ENCODE results near the gene GLIPR2. TPM values are rescaled to one million over a fixed set of nuclear protein-coding genes. Genes with fewer than 3 reads are reported as not detected.
A peak's percentile ranks its signal among the peaks of the same experiment; 100 is the strongest.
"Not testable (repeated sequence)": the region's sequence is repeated elsewhere in the genome, so short reads cannot be mapped to it uniquely, and the experiment has no call there.

The GLIPR2 gene
- polyA plus RNA-seq, 2 donors = 3.7 to 8.0 TPM

DNA sequence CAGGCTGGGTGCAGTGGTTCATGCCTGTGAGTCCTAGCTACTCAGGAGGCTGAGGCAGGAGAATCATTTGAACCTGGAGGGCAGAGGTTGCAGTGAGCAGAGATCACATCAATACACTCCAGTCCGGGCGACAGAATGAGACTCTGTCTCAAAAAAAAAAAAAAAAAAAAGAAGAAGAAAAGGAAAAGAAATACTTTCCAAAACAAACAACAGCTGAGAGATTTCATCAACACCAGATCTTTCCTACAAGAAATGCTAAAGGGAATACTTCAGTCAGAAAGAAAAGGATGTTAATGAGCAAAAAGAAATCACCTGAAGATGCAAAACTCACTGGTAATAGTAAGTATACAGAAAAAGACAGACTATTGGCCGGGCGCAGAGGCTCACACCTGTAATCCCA lies 41.0 kb downstream of the GLIPR2 start:
- H3K27me3 ChIP-seq (ENCODE audit: control insufficient read depth in 1 of 2, insufficient read depth in 2 of 2, low read length in 2 of 2) = no peaks in the 10 kb centered on the region
- no peaks in the 10 kb centered on the region for H3K36me3 ChIP-seq (ENCODE audit: control insufficient read depth in 2 of 2, insufficient read depth in 2 of 2, low read length in 1 of 2)
- no peak overlapping the region for H3K4me3 ChIP-seq (ENCODE audit: low read depth in 1 of 2, low read length in 2 of 2)
- H3K9me3 ChIP-seq (ENCODE audit: control insufficient read depth in 2 of 2, insufficient read depth in 1 of 2, low read depth in 1 of 2, low read length in 1 of 2) = no peaks in the 10 kb centered on the region
- no peak overlapping the region for H3K27ac ChIP-seq (ENCODE audit: low read depth in 2 of 2, low read length in 1 of 2)
- whole genome bisulfite sequencing, 2 donors = 73 to 79% methylated on average over 4 of the region's 4 CpGs
- no peaks in the 10 kb centered on the region for H3K4me1 ChIP-seq (ENCODE audit: control insufficient read depth in 2 of 2, insufficient read depth in 2 of 2, low read length in 1 of 2)

DNA sequence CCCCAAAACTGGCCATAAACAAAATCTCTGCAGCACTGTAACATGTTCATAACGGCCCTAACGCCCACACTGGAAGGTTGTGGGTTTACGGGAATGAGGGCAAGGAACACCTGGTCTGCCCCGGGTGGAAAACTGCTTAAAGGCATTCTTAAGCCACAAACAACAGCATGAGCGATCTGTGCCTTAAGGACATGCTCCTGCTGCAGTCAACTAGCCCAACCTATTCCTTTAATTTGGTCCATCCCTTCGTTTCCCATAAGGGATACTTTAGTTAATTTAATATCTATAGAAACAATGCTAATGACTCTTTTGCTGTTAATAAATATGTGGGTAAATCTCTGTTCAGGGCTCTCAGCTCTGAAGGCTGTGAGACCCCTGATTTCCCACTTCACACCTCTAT lies 43.7 kb downstream of the GLIPR2 start:
- H3K27ac ChIP-seq (ENCODE audit: low read depth in 2 of 2, low read length in 1 of 2); H3K9me3 ChIP-seq (ENCODE audit: control insufficient read depth in 2 of 2, insufficient read depth in 1 of 2, low read depth in 1 of 2, low read length in 1 of 2); H3K36me3 ChIP-seq (ENCODE audit: control insufficient read depth in 2 of 2, insufficient read depth in 2 of 2, low read length in 1 of 2); H3K4me1 ChIP-seq (ENCODE audit: control insufficient read depth in 2 of 2, insufficient read depth in 2 of 2, low read length in 1 of 2); H3K4me3 ChIP-seq (ENCODE audit: low read depth in 1 of 2, low read length in 2 of 2); H3K27me3 ChIP-seq (ENCODE audit: control insufficient read depth in 1 of 2, insufficient read depth in 2 of 2, low read length in 2 of 2): not testable (repeated sequence)
- 82 to 91% methylated on average over 6 of the region's 6 CpGs for WGBS, 2 donors

DNA sequence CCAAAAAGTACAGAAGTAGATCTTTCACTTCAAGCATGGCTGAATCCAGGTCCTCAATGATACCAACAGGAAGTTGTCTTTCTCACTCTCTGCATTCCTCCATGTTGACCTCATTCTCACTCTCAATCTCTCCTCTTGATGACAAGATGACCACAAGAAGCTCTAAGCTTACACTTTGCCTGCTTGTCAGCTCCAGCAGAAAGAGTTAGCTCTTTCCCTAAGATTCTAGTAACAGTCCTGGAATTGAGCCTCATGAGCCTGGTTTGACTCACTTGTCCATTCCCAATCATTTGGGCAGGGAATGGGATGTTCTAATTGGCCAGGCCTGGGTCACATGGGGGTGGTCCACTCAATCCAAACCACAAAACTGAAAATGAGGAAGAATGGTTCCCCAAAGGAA lies 50.9 kb downstream of the GLIPR2 start:
- no peaks in the 10 kb centered on the region for H3K27me3 ChIP-seq (ENCODE audit: control insufficient read depth in 1 of 2, insufficient read depth in 2 of 2, low read length in 2 of 2)
- H3K4me1 ChIP-seq (ENCODE audit: control insufficient read depth in 2 of 2, insufficient read depth in 2 of 2, low read length in 1 of 2) = peaks cover 3 to 4% of the 10 kb centered on the region in 2 donors
- H3K36me3 ChIP-seq (ENCODE audit: control insufficient read depth in 2 of 2, insufficient read depth in 2 of 2, low read length in 1 of 2) = no peaks in the 10 kb centered on the region
- no peak overlapping the region for H3K27ac ChIP-seq (ENCODE audit: low read depth in 2 of 2, low read length in 1 of 2)
- no peak overlapping the region for H3K4me3 ChIP-seq (ENCODE audit: low read depth in 1 of 2, low read length in 2 of 2)
- H3K9me3 ChIP-seq (ENCODE audit: control insufficient read depth in 2 of 2, insufficient read depth in 1 of 2, low read depth in 1 of 2, low read length in 1 of 2) = no peaks in the 10 kb centered on the region

DNA sequence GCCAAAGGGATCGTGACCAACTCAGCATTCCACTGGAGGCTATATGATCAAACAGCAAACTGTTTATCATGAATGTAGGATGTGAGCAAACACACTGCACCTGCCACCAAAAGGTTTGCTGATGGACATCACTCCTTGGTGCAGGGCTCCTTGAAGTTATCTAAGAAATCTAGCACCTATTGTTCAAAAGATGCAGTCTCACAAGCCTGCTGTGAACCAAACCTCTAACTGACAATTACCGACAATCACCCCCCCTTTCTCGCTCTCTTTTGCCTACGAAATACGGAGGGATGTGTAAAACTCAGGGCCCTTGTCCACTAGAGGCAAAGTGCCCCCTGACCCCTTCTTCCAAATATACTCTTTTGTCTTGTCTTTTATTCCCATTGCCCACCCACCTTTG lies 51.7 kb downstream of the GLIPR2 start:
- 82% methylated on average over 5 of the region's 5 CpGs for WGBS, 2 donors
- Histone ChIP-seq H3K27ac (ENCODE audit: low read depth in 2 of 2, low read length in 1 of 2) (no peak overlapping the region), H3K27me3 (ENCODE audit: control insufficient read depth in 1 of 2, insufficient read depth in 2 of 2, low read length in 2 of 2) (no peaks in the 10 kb centered on the region), H3K36me3 (ENCODE audit: control insufficient read depth in 2 of 2, insufficient read depth in 2 of 2, low read length in 1 of 2) (no peaks in the 10 kb centered on the region), H3K9me3 (ENCODE audit: control insufficient read depth in 2 of 2, insufficient read depth in 1 of 2, low read depth in 1 of 2, low read length in 1 of 2) (no peaks in the 10 kb centered on the region), H3K4me1 (ENCODE audit: control insufficient read depth in 2 of 2, insufficient read depth in 2 of 2, low read length in 1 of 2) (peaks cover 3 to 4% of the 10 kb centered on the region in 2 donors), H3K4me3 (ENCODE audit: low read depth in 1 of 2, low read length in 2 of 2) (no peak overlapping the region)

DNA sequence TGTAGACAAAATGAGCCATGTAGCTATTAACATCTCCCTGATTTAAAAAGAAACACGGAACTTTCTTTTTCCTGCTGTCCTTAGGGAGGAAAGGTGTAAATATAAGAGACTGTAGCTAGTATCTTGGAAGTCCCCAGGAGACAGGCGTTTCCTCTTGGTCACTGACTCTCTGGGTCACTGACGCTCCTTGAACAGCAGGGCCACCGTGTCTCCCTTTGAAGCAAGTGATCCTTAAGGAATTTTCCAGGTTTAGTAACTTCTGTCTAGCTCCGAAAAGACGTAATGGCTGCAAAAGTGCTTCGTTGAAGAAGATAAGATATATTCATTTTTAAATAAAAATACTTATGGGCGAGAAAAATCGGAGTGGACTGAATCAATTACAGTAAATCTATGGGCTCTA lies 53.4 kb downstream of the GLIPR2 start:
- no peak overlapping the region for H3K27ac ChIP-seq (ENCODE audit: low read depth in 2 of 2, low read length in 1 of 2)
- H3K4me1 ChIP-seq (ENCODE audit: control insufficient read depth in 2 of 2, insufficient read depth in 2 of 2, low read length in 1 of 2) = peaks cover 4 to 8% of the 10 kb centered on the region in 2 donors
- peaks cover 0 to 2% of the 10 kb centered on the region in 2 donors for H3K36me3 ChIP-seq (ENCODE audit: control insufficient read depth in 2 of 2, insufficient read depth in 2 of 2, low read length in 1 of 2)
- peak overlapping the region in 1 of 2 donors; percentile 98 for H3K4me3 ChIP-seq (ENCODE audit: low read depth in 1 of 2, low read length in 2 of 2)
- WGBS, 2 donors = 11% methylated on average over 9 of the region's 9 CpGs
- no peaks in the 10 kb centered on the region for H3K27me3 ChIP-seq (ENCODE audit: control insufficient read depth in 1 of 2, insufficient read depth in 2 of 2, low read length in 2 of 2)
- H3K9me3 ChIP-seq (ENCODE audit: control insufficient read depth in 2 of 2, insufficient read depth in 1 of 2, low read depth in 1 of 2, low read length in 1 of 2) = no peaks in the 10 kb centered on the region

DNA sequence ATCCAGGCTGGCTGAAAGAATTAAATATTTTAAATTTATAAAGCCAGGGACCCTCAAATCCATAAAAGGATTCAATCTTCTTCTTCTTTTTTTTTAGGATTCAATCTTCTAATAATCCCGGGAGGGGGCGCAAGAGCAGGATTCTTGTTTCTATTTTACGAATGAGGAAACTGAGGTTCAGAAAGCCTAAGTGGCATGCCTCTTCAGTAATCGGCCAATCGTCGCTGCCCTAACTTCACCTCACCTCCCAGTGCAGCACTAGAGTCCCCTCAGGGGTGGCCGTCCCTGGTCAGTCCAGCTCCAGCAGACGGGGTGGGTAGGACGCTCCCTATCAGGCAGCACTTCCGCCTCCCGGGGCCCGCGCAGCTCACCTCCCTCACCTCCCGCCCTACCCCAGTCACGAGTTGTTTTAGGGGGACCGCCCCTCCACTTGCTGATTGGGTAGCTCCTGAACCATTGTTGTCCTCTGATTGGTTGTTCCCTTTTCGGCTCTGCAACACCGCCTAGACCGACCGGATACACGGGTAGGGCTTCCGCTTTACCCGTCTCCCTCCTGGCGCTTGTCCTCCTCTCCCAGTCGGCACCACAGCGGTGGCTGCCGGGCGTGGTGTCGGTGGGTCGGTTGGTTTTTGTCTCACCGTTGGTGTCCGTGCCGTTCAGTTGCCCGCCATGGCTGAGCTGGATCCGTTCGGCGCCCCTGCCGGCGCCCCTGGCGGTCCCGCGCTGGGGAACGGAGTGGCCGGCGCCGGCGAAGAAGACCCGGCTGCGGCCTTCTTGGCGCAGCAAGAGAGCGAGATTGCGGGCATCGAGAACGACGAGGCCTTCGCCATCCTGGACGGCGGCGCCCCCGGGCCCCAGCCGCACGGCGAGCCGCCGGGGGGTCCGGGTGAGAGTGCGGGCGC lies 54.1 kb downstream of the GLIPR2 start, which contains the start of gene CLTA:
Gene CLTA, plus strand, starts transcription at position 534 of the 902 bp plus-strand sequence. Its CDS starts 136 bp downstream, at position 670.
- 0% methylated on average over 66 to 68 of the region's 68 CpGs for WGBS, 2 donors
- Histone ChIP-seq H3K9me3 (ENCODE audit: control insufficient read depth in 2 of 2, insufficient read depth in 1 of 2, low read depth in 1 of 2, low read length in 1 of 2) (no peaks in the 10 kb centered on the region), H3K27me3 (ENCODE audit: control insufficient read depth in 1 of 2, insufficient read depth in 2 of 2, low read length in 2 of 2) (no peaks in the 10 kb centered on the region), H3K27ac (ENCODE audit: low read depth in 2 of 2, low read length in 1 of 2) (peak within 1 kb of the TSS; percentile 92 to 98), H3K4me1 (ENCODE audit: control insufficient read depth in 2 of 2, insufficient read depth in 2 of 2, low read length in 1 of 2) (peaks cover 4 to 8% of the 10 kb centered on the region in 2 donors), H3K36me3 (ENCODE audit: control insufficient read depth in 2 of 2, insufficient read depth in 2 of 2, low read length in 1 of 2) (peaks cover 0 to 2% of the 10 kb centered on the region in 2 donors), H3K4me3 (ENCODE audit: low read depth in 1 of 2, low read length in 2 of 2) (peak within 1 kb of the TSS; percentile 83 to 98)

DNA sequence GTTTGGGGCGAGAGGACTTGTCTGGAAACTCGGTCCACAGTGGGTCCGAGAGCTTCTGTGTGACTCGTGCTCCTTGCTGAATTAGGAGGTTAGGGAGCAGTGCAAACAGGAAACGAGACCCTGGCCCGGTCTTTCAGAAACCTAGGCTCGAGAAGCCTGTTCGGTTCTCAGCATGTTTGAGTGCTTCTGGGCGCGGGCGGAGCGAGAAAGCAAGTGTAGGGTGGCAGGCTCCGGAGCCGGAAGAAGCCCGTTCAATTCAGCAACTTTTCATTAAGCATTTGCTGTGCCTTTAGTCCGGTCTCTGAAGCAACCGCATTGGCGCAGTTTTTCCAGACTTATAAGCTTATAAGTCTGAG lies 54.7 kb downstream of the GLIPR2 start:
- Histone ChIP-seq H3K4me1 (ENCODE audit: control insufficient read depth in 2 of 2, insufficient read depth in 2 of 2, low read length in 1 of 2) (peaks cover 4 to 8% of the 10 kb centered on the region in 2 donors), H3K27ac (ENCODE audit: low read depth in 2 of 2, low read length in 1 of 2) (peak overlapping the region; percentile 91 to 92), H3K9me3 (ENCODE audit: control insufficient read depth in 2 of 2, insufficient read depth in 1 of 2, low read depth in 1 of 2, low read length in 1 of 2) (no peaks in the 10 kb centered on the region), H3K27me3 (ENCODE audit: control insufficient read depth in 1 of 2, insufficient read depth in 2 of 2, low read length in 2 of 2) (no peaks in the 10 kb centered on the region), H3K36me3 (ENCODE audit: control insufficient read depth in 2 of 2, insufficient read depth in 2 of 2, low read length in 1 of 2) (peaks cover 0 to 2% of the 10 kb centered on the region in 2 donors), H3K4me3 (ENCODE audit: low read depth in 1 of 2, low read length in 2 of 2) (peak overlapping the region; percentile 83 to 98)
- 0 to 1% methylated on average over 18 of the region's 18 CpGs for WGBS, 2 donors

DNA sequence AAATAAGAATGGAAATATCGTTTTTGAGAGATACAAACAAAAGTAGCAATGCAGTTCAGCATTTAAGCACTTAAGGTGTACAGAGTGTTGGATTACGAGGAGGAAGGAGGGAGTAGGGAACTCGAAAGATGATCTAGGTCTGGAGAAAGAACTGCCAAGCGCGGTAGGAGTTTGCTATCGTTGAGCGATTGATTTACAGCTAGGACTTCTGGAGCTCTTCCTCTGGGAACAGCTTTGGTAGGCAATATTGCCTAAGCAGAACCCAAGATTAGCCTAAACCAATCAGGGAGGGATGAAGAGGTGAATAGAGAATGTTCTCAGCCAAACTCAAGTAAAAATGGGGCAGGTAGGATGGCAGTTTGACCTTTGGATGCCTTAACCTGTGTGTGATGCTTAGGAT lies 55.2 kb downstream of the GLIPR2 start:
- 1 to 2% methylated on average over 7 of the region's 7 CpGs for WGBS, 2 donors
- H3K4me1 ChIP-seq (ENCODE audit: control insufficient read depth in 2 of 2, insufficient read depth in 2 of 2, low read length in 1 of 2) = peaks cover 4 to 8% of the 10 kb centered on the region in 2 donors
- no peaks in the 10 kb centered on the region for H3K27me3 ChIP-seq (ENCODE audit: control insufficient read depth in 1 of 2, insufficient read depth in 2 of 2, low read length in 2 of 2)
- H3K4me3 ChIP-seq (ENCODE audit: low read depth in 1 of 2, low read length in 2 of 2) = peak overlapping the region; percentile 83 to 98
- H3K36me3 ChIP-seq (ENCODE audit: control insufficient read depth in 2 of 2, insufficient read depth in 2 of 2, low read length in 1 of 2) = peaks cover 0 to 2% of the 10 kb centered on the region in 2 donors
- H3K27ac ChIP-seq (ENCODE audit: low read depth in 2 of 2, low read length in 1 of 2) = peak overlapping the region in 1 of 2 donors; percentile 92
- no peaks in the 10 kb centered on the region for H3K9me3 ChIP-seq (ENCODE audit: control insufficient read depth in 2 of 2, insufficient read depth in 1 of 2, low read depth in 1 of 2, low read length in 1 of 2)

DNA sequence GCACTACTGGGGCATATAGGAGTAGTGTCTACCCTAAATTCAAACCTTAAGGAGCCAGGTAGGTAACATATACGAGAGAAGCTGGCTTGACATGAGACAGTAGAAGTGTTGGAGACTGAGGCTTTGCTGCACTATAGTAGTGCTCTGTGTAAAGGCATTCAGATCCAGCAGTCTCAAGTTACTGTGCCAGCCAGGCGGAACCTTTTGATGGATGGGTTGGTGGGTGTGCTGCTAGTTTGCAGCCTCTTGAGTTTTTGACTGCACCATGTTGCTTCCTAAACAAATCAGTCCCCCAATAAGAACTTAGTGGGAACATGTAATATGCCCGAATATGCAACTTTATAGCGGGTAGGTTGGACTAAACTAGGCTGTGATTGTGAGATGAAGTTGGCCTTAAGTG lies 55.7 kb downstream of the GLIPR2 start:
- WGBS, 2 donors = 62 to 64% methylated on average over 4 of the region's 4 CpGs
- peaks cover 0 to 2% of the 10 kb centered on the region in 2 donors for H3K36me3 ChIP-seq (ENCODE audit: control insufficient read depth in 2 of 2, insufficient read depth in 2 of 2, low read length in 1 of 2)
- peaks cover 4 to 8% of the 10 kb centered on the region in 2 donors for H3K4me1 ChIP-seq (ENCODE audit: control insufficient read depth in 2 of 2, insufficient read depth in 2 of 2, low read length in 1 of 2)
- no peaks in the 10 kb centered on the region for H3K27me3 ChIP-seq (ENCODE audit: control insufficient read depth in 1 of 2, insufficient read depth in 2 of 2, low read length in 2 of 2)
- H3K9me3 ChIP-seq (ENCODE audit: control insufficient read depth in 2 of 2, insufficient read depth in 1 of 2, low read depth in 1 of 2, low read length in 1 of 2) = no peaks in the 10 kb centered on the region
- no peak overlapping the region for H3K27ac ChIP-seq (ENCODE audit: low read depth in 2 of 2, low read length in 1 of 2)
- peak overlapping the region; percentile 12 to 98 for H3K4me3 ChIP-seq (ENCODE audit: low read depth in 1 of 2, low read length in 2 of 2)

DNA sequence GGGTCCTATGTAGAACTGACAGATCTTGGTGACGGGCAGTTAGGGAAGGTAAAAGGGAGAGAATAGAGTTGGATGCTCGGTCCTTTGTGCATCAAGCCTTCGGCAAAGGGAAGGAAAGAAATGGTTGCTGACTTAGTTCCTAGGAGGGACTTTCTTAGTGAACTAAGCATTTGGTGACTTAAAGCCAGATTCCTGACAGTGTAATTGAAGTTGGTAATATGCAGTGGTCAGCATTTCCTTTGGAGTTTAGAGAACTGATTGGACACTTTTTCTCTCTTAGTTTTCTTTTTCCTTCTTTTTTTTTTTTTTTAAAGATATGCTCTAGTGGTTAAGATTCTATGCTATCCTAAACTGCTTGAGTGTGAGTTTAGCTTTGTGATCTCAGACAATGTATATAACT lies 56.5 kb downstream of the GLIPR2 start:
- H3K27me3 ChIP-seq (ENCODE audit: control insufficient read depth in 1 of 2, insufficient read depth in 2 of 2, low read length in 2 of 2) = no peaks in the 10 kb centered on the region
- H3K36me3 ChIP-seq (ENCODE audit: control insufficient read depth in 2 of 2, insufficient read depth in 2 of 2, low read length in 1 of 2) = peaks cover 0 to 2% of the 10 kb centered on the region in 2 donors
- WGBS, 2 donors = 75 to 77% methylated on average over 3 of the region's 3 CpGs
- peaks cover 4 to 8% of the 10 kb centered on the region in 2 donors for H3K4me1 ChIP-seq (ENCODE audit: control insufficient read depth in 2 of 2, insufficient read depth in 2 of 2, low read length in 1 of 2)
- H3K4me3 ChIP-seq (ENCODE audit: low read depth in 1 of 2, low read length in 2 of 2) = peak overlapping the region in 1 of 2 donors; percentile 98
- H3K9me3 ChIP-seq (ENCODE audit: control insufficient read depth in 2 of 2, insufficient read depth in 1 of 2, low read depth in 1 of 2, low read length in 1 of 2) = no peaks in the 10 kb centered on the region
- no peak overlapping the region for H3K27ac ChIP-seq (ENCODE audit: low read depth in 2 of 2, low read length in 1 of 2)
